ENCODE data around the gene CHL1. TPM values are rescaled to one million over a fixed set of nuclear protein-coding genes. Genes with fewer than 3 reads are reported as not detected.

Gene CHL1, protein sequence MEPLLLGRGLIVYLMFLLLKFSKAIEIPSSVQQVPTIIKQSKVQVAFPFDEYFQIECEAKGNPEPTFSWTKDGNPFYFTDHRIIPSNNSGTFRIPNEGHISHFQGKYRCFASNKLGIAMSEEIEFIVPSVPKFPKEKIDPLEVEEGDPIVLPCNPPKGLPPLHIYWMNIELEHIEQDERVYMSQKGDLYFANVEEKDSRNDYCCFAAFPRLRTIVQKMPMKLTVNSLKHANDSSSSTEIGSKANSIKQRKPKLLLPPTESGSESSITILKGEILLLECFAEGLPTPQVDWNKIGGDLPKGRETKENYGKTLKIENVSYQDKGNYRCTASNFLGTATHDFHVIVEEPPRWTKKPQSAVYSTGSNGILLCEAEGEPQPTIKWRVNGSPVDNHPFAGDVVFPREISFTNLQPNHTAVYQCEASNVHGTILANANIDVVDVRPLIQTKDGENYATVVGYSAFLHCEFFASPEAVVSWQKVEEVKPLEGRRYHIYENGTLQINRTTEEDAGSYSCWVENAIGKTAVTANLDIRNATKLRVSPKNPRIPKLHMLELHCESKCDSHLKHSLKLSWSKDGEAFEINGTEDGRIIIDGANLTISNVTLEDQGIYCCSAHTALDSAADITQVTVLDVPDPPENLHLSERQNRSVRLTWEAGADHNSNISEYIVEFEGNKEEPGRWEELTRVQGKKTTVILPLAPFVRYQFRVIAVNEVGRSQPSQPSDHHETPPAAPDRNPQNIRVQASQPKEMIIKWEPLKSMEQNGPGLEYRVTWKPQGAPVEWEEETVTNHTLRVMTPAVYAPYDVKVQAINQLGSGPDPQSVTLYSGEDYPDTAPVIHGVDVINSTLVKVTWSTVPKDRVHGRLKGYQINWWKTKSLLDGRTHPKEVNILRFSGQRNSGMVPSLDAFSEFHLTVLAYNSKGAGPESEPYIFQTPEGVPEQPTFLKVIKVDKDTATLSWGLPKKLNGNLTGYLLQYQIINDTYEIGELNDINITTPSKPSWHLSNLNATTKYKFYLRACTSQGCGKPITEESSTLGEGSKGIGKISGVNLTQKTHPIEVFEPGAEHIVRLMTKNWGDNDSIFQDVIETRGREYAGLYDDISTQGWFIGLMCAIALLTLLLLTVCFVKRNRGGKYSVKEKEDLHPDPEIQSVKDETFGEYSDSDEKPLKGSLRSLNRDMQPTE (N-terminal part only)
- not detected in 2 replicates for total RNA-seq

DNA sequence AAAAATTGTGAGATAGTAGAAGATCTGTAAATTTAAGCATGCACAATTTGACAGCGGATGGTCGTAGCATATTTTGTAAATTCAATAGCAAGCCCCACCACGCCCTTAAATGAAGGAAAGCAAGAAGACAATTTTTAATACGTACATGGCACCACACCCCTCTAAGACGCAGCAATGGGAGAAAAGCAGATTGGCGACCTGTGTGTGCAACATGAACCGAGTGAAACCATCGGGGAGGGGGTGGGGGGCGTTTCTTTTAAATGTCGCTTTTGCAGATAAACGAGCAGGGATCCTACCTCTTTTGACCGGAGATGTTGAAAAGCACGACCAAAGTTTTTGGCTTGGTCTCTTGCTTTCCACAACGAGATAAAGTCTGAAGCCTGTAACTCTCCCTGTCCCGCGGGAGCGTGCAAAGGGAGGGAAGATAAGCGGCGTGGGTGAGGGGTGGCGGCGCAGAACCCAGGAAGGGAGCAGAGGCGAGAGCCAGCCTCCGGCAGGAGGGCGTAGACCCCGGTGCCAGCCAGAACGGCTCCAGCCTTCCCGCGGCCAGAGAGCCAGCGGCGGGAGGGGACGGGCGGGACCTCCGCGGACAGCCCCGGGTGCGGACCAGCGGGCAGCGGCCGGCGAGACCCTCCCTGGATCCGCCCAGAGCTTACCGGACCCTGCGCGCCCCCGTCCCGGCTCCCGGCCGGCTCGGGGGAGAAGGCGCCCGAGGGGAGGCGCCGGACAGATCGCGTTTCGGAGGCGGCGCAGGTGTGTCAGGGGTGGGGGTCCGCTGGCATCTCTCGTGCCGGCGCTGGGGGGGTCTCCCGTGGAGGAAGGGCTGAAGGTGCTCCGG lies at the start of gene CHL1:
CHL1 (plus strand) TSS at position 453 of the 838 bp plus-strand sequence. CDS start 123,014 bp downstream, outside the sequence.
- DNase-seq (ENCODE audit: low read depth, low spot score): no peak

DNA sequence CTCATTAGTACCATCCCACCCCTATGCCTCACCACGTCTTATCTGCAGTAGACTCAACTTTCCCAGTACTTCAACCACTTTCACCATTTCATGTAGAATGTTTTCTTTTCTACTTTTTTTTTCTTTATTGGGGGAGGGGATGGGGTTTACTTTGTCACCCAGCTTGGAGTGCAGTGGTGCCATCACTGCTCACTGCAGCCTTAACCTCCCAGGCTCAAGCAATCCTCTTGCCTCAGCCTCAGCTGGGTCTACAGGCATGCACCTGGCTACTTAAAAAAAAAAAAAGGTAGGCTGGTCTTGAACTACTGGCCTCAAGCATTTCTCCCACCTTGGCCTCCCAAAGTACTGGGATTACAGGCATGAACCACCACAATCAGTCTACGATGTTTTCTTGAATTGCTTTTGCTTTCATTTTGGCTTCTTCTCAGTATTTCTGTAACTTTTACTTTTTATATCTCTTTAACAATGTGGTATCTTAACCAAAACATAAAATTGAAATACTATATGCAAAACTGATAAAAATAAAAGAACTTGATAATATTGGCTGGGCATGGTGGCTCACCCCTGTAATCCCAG lies 44.9 kb upstream of the CHL1 start:
- no peak for DNase-seq (ENCODE audit: low read depth, low spot score)

DNA sequence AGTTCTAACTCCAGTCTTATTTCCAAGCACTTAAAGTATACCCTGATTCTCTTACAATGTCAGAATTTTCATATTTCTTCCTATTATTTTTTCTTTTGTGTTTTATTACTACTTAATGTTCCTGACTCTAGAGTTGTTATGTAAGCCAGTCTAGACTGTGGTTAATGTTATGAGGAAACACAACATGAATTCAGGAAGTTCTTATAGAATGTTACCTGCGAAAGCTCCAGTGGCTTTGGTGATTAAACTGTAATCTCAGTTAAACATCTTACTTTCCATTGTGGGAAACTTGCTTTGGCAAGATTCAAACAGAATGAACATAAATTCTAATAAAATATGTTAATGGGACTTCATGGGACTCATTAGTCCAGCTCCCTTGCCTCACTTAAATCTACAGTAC lies 36.6 kb upstream of the CHL1 start:
- no peak for DNase-seq (ENCODE audit: low read depth, low spot score)

DNA sequence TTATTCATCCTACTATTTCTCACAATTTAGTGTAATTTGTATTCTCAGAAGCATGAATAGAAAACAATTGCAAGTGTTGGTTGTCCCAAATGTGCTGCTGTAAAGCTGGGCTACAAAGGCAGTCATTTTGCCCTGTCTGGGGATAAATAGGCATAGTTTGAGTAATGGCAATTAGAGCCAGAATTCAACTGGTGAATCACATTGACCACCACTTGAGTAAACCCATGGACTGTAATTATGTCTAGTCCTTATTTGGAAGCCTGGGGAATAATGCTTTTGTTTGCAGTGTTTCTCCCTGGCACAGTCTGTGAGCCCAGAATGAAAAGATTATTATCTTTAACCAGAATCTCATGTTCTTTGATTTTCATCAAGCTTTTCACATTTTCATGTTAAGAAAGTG lies 30.5 kb upstream of the CHL1 start:
- DNase-seq (ENCODE audit: low read depth, low spot score): no peak

DNA sequence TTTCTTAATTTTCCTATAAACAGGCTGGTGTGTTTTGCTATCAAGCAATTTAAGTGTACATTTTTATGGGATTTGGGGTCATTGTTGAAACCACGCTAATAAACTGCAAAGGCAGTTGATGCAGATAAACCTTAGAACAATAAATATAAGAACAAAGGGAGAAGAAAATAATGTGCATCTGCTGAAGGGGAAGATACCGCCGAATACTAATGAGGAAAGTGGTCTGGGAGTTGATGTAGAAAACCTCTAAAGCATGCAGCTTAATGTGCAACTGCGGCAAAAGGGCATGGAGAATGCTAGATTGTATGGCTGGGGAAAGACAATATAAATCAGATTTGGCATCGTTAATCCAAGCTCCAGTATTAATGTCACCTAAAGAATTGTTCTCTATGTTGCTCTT lies 29.8 kb upstream of the CHL1 start:
- no peak for DNase-seq (ENCODE audit: low read depth, low spot score)

DNA sequence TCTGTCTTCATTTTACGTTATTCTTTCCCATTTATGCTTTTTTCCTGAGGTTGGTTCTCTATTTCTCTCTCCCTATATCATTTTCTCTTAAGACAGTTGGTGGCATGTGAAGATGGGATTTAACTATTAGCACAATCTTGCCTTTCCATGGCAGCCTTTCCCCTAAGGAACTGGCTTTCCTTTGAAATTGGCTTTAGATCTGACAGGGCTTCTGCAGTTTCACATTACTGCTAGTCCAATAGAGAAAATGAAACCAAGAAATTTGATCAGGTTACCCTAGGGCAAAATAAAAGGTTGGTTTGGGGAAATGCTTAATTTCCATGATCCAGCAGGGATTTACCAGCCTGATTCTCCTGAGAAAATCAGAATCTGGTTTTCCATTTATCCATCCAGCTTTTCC lies 22.7 kb upstream of the CHL1 start:
- DNase-seq (ENCODE audit: low read depth, low spot score): no peak

DNA sequence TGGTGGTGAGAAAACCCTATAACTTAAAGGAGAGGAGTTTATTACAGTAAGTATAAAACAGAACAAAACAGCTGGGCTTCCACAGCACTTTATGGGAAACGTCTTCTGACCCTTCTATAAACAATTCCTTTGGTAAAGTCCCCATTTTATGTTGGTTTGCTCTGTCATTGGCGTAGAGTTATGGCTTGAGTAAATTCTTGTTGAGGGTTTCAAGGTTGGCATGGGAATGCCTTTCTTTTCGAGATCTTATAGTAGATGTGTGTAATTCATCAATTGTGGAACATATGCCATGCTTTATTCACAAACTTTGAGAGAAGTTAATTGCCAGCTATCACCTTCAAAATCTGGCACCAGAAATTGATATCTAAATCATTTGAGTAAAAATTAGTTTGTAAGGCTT lies 11.6 kb upstream of the CHL1 start:
- DNase-seq (ENCODE audit: low read depth, low spot score): no peak

DNA sequence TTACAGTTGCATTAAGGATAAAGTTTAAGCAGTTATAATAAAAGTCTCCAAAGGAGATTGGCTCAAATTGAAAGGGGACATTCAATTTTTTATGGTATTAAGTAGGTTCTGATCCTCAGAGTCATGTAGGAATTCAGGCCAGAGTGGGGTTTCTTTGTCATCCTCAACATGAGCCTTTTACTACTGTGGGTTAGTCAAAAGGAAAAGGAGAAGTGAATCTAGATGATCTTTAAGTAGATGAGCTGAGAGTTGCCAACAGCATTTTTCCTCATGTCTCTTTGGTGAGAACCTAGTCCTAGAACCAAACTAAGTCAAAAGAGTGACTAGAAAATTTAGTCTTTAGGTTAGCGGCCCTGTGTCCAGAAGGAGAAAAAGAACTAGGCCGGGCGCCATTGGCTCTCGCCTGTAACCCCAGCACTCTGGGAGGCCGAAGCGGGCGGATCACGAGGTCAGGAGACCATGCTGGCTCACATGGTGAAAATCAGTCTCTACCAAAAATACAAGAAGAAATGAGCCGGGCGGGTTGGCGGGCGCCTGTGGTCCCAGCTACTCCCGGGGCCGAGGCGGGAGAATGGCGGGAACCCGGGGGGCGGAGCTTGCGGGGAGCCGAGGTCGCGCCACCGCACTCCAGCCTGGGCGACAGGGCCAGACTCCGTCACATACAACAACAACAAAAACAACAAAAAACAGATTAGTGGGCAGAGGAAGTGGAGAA lies 4.2 kb upstream of the CHL1 start:
- no peak for DNase-seq (ENCODE audit: low read depth, low spot score)

DNA sequence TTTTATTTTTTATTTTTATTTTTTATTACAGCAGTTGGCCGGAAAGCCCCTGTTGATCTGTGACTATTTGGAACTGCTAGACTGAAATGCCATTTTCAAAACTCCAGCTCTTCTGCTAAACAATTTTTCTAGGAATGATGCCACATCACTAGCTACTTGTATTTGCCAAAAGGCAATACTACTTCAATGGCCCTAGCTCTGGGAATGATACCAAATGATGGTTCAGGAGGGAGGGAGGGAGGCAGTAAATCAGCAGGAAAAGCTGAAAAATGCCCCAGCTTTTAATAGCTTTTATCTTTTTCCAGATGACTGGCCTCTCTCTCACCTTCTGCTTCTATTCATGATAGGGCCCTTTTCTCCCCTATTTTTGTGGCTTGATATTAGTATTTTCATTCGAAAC lies 2.6 kb upstream of the CHL1 start:
- no peak for DNase-seq (ENCODE audit: low read depth, low spot score)

DNA sequence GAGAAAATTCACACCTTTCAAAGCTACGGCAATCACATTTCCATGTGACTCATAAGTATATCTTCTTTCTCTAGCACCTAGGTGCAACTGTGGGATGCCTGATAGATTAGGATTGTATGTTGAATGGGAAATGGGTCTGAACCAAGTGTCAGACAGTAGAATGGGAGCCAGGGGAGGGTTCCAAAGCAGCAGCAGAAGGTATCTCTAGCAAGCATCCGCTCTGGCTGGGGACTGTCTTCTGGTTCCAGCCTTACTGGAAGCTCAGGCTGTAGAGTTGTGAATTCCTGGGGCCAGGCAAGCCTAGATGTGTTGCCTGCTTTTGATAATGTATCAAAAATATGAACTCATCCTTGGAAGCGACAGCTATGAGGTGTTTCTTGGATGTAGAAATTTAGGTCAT lies 2.1 kb upstream of the CHL1 start:
- DNase-seq (ENCODE audit: low read depth, low spot score): no peak

DNA sequence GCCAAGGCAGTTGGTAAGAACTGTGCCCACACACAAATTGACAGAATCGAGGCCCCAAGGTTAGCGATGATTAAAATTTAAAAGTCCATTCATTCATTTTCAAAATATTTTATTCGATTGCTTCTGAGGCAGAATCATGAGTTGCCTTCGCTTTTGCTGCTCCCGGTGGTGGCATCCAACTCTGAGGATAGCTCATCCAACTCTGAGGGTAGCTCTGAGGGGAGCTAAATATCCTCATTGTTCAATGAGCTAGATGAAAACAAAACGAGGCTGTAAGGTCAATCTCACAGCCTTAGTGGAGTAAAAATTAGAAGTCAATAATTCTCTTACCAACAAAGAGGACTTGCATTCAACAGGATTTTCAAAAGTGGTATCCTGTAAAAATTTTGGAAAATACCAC lies 897 bp upstream of the CHL1 start:
- no peak for DNase-seq (ENCODE audit: low read depth, low spot score)

DNA sequence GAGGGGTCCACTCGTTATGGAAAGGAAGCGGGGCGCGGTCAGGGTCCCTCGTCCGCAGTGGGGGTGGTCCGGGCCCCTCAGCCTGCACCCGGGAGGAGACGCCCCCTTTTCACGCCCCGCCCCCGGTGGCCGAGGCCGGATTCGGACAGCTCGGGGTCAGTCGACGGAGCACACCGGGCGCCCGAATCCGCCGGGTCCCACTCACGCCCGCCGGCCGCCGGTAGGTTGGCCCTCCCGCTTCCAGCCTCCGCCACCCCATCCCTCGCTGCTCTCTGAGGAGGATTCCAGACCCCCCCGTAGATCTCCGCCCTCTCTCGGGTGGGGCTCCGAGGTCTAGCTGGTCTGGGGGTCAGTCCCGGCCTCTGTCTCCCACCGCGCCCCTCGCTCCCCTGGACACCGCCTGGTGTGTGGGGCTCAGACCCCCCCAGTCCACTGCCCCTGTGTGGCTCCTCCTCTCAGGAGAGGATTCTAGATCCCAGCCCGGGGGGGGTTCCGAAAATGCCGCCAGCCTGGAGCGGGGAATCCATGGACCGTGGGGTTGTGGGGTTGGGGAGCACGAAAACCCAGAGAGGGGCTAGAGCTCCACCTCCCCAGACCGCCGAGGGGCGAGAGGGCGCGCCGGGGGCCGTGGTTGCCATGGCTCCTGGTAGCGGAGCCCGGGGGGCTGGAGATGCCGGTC lies 725 bp downstream of the CHL1 start:
- DNase-seq (ENCODE audit: low read depth, low spot score): no peak

DNA sequence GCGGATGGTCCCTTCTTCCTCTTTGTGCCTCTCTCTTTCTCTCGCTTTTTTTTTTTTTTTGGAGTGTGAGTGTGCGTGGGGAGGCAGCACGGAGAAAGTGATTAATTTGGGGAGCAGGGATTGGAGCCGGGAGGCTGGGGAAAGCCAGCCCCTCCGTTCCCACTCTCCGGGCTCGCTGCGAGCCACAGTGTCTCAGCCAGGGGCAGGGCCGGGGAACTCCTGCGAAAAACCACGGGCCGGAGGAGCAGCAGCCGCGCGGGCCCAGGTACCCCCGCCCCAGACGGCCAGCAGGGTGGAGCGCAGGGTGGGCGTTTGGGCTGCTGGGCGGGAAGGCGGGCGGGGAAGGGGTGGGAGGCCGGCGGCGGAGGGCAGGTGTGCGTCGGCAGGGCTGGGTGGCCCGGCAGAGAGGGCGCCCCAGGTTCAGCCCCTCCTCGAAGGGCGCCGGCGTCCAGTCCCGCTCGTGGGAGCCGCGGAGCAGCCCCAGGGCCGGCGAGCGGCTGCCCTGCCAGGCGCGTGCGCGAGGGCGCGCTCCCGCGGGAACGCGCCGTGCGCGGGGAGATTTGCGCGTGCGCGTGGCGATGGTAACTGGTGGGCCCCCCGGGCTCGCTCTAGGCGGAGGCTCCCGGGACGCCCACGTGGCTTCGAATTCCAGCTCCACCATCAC lies 1.4 kb downstream of the CHL1 start:
- no peak for DNase-seq (ENCODE audit: low read depth, low spot score)

DNA sequence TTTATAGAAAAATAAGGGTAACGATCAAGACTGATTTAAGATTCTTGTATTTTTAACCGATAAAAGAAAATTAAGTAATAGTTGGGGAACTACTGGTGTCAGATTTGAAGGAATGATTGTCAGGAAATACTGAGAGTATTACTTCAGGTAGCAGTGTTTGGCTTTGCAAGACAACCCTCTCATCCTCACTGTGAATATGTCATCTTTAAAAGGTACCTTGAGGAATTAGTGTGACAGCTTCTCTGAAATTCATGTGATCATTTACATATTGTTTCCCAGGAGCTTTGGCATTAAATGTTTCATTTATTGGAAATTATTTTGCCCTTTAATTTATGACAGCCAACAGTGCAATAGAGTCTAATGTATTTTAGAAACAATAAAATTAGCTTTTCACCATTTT lies 3.3 kb downstream of the CHL1 start:
- DNase-seq (ENCODE audit: low read depth, low spot score): no peak

DNA sequence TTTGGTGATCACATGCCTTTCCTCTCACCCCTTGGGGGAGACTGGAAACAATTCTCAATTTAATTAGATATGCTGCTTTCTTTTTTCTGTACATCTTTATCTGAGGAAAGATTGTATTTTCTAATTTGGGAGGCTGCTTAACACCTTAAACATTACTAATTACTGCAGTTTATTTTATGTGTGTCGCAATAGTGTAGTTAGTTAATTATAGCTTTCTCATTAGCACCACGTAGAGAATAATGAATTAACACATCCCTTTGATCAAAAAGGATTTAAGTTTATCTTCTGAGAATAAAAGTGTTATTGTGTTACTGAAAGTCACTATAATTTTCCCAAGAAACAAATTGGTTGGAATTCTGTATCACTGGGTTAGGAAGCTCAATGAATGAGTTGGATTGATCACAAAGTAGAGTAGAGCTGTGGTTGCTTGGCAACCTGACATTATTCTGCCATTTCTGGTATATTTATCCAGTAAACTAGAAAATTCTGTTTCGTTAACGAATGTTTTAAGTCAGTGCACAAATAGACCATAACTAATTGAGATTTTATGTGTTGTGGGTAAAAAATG lies 4.3 kb downstream of the CHL1 start:
- DNase-seq (ENCODE audit: low read depth, low spot score): no peak

DNA sequence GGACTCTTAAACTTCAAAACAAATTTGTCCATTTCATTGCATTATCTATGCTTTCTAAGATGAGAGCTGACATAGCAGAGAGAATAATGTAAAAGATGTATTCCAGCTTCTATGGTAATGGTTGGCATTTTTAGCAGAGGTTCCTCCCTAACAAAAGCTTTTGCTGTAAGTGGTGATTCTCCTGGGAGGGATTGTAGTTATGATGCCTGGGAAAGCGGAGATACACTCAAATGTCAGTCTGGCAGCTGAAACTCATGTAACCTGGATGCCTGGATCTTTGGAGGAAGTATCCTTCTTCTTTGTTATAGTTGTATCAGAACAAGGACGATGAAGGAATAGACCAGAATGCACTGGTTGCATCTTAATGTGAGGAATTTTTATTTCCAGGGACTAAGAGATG lies 7.5 kb downstream of the CHL1 start:
- DNase-seq (ENCODE audit: low read depth, low spot score): no peak

DNA sequence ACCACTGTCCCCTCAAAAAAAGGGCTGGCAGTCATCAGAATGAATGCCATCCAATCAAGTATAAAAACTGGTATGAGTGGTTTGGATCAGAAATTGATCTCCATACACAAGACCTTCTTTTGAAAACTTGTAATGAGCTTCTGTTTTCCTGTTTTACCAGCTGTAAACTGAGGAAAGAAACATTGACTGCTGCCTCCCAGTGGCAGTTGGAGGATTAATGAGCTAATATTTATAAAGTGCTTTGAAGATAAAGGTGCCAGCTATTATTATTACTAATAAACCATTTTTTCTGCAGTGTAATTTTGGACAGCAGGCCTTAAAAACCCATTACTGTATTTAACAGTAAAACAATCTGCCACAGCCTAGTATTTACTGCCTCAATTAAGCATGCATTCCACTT lies 11.4 kb downstream of the CHL1 start:
- no peak for DNase-seq (ENCODE audit: low read depth, low spot score)

DNA sequence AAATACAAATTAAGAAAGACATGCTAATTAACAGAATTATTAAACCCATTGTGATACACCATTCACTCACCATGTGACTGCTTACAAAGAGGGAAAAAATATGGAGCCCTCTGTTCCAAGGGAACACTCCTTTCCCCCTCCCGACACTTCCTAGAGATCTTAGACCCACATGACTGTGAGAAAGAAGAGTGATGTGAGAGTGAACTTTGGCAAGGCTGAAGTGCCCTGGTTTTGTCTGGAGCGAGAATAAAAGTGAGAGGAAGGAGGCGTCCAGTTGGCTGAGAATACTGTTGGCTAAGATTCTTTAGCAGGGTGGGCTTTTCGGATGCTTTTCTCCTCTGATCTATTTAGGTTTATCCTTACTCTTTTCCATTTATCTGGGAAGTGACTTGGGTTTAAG lies 14.1 kb downstream of the CHL1 start:
- no peak for DNase-seq (ENCODE audit: low read depth, low spot score)

DNA sequence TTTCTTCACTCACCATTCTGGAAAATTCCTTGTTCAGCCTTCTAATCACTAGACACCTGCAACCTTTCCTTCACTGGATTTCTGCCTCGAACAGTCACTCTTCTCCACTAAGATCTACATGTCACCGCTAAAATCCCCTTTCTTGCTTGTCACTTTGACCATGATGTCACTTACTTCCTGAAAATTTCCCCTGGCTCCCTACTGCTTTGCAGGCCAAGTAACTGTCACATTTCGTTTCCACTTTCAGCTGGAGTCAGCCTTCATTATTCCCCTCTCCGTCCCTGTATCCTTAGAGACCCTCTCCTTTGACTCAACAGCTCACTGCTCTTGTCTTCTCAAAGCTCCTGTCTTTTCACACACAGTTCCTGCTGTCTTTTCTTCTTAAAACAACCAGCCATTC lies 15.9 kb downstream of the CHL1 start:
- DNase-seq (ENCODE audit: low read depth, low spot score): no peak

Measured in pulmonary artery endothelial cell (primary cell).